WTC11 (cell line): Measurements from ENCODE around the gene EYA2. TPM values are rescaled to one million over a fixed set of nuclear protein-coding genes. Genes with fewer than 3 reads are reported as not detected.

Source experiments
- ATAC-seq: fragments of 200-7000 bp; cut with Tn5 transposase; 2 replicates; pipeline ENCODE4 v1.10.0; 2021; ENCODE audit warnings: mild to moderate bottlenecking, moderate library complexity
- CTCF ChIA-PET: fragments of 300-600 bp; sonication (Branson Sonifier 250); formaldehyde crosslinking; loops from one replicate; lab custom pipeline; 2021; ENCODE audit warnings: antibody characterized with exemption; lab: Charles Lee
- POLR2A ChIA-PET: fragments of 350-600 bp; sonication (Branson Sonifier 250); formaldehyde crosslinking; loops from one replicate; lab custom pipeline; 2021; ENCODE audit warnings: antibody characterized with exemption; lab: Charles Lee
- DNase-seq: peaks from one replicate; pipeline ENCODE4 v3.0.0; 2021; ENCODE audit warnings: low spot score
- H3K27ac Mint-ChIP-seq: 2 replicates; pipeline ENCODE4 v1.8.0; 2021; ENCODE audit warnings: mixed read lengths
- H3K27me3 Mint-ChIP-seq: 2 replicates; pipeline ENCODE4 v1.8.0; 2021; ENCODE audit warnings: low read depth, mild to moderate bottlenecking, moderate library complexity, mixed read lengths
- H3K36me3 Mint-ChIP-seq: 2 replicates; pipeline ENCODE4 v1.8.0; 2021; ENCODE audit warnings: mixed read lengths
- H3K4me1 Mint-ChIP-seq: 2 replicates; pipeline ENCODE4 v1.8.0; 2022; ENCODE audit warnings: mixed read lengths
- H3K4me3 Mint-ChIP-seq: 2 replicates; pipeline ENCODE4 v1.8.0; 2021; ENCODE audit warnings: mild to moderate bottlenecking, moderate library complexity, mixed read lengths
- H3K9me3 Mint-ChIP-seq: 2 replicates; pipeline ENCODE4 v1.8.0; 2021; ENCODE audit warnings: mixed read lengths
- ETV6 ChIP-seq: sonication (generic); formaldehyde crosslinking; IDR thresholded peaks from 2 replicates; pipeline ENCODE4 v1.8.1; 2022; ENCODE audit warnings: mild to moderate bottlenecking, missing genetic modification reagents
- FOXK1 ChIP-seq: sonication (generic); formaldehyde crosslinking; IDR thresholded peaks from 2 replicates; pipeline ENCODE4 v1.8.0; 2022; ENCODE audit warnings: mild to moderate bottlenecking, moderate library complexity, missing genetic modification reagents
- HMGA2 ChIP-seq: fragments of 250-450 bp; sonication (Bioruptor Pico); IDR thresholded peaks from 2 replicates; pipeline ENCODE4 v1.4.0; 2021; ENCODE audit warnings: mild to moderate bottlenecking, moderate library complexity
- NR1H2 ChIP-seq: sonication (generic); formaldehyde crosslinking; IDR thresholded peaks from 2 replicates; pipeline ENCODE4 v1.9.0; 2021; ENCODE audit warnings: mild to moderate bottlenecking, moderate library complexity, missing genetic modification reagents
- OVOL2 ChIP-seq: fragments of 250-450 bp; sonication (Bioruptor Pico); IDR thresholded peaks from 2 replicates; pipeline ENCODE4 v1.9.0; 2021; ENCODE audit warnings: mild to moderate bottlenecking, borderline replicate concordance
- TEAD4 ChIP-seq: sonication (generic); formaldehyde crosslinking; IDR thresholded peaks from 2 replicates; pipeline ENCODE4 v1.8.0; 2022; ENCODE audit warnings: mild to moderate bottlenecking, missing genetic modification reagents
- ZNF138 ChIP-seq: sonication (generic); formaldehyde crosslinking; conservative IDR thresholded peaks from 2 replicates; pipeline ENCODE4 v1.8.1; 2022; ENCODE audit warnings: mild to moderate bottlenecking, moderate library complexity, missing genetic modification reagents
- ZNF219 ChIP-seq: sonication (generic); formaldehyde crosslinking; IDR thresholded peaks from 2 replicates; pipeline ENCODE4 v1.8.0; 2023; ENCODE audit warnings: missing genetic modification reagents, mild to moderate bottlenecking, borderline replicate concordance
- ZNF317 ChIP-seq: sonication (generic); formaldehyde crosslinking; IDR thresholded peaks from 2 replicates; pipeline ENCODE4 v1.8.1; 2023; ENCODE audit warnings: low read depth, mild to moderate bottlenecking, moderate library complexity, missing genetic modification reagents, borderline replicate concordance
- ZNF423 ChIP-seq: fragments of 250-450 bp; sonication (Bioruptor Pico); IDR thresholded peaks from 2 replicates; pipeline ENCODE4 v2.1.2; 2022; ENCODE audit warnings: mild to moderate bottlenecking, moderate library complexity
- total RNA-seq: library from RNA; stranded (reverse); gene quantifications from 3 replicates; pipeline ENCODE4 v1.2.3, GENCODE V29; 2021
- TF ChIP-seq, protein P1 (sequence below): sonication (generic); formaldehyde crosslinking; IDR thresholded peaks from 2 replicates; pipeline ENCODE4 v1.8.1; 2023; ENCODE audit warnings: mild to moderate bottlenecking, missing genetic modification reagents, borderline replicate concordance
- TF ChIP-seq, protein P2 (sequence below): sonication (generic); formaldehyde crosslinking; IDR thresholded peaks from 2 replicates; pipeline ENCODE4 v1.8.0; 2022; ENCODE audit warnings: mild to moderate bottlenecking, missing genetic modification reagents
- TF ChIP-seq, protein P3 (sequence below): fragments of 250-450 bp; sonication (Bioruptor Pico); conservative IDR thresholded peaks from 2 replicates; pipeline ENCODE4 v1.9.0; 2021; ENCODE audit warnings: mild to moderate bottlenecking
- TF ChIP-seq, protein P4 (sequence below): sonication (generic); formaldehyde crosslinking; IDR thresholded peaks from 2 replicates; pipeline ENCODE4 v1.8.0; 2023; ENCODE audit warnings: missing genetic modification reagents
- TF ChIP-seq, protein P5 (sequence below): sonication (generic); formaldehyde crosslinking; IDR thresholded peaks from 2 replicates; pipeline ENCODE4 v1.8.1; 2023; ENCODE audit warnings: mild to moderate bottlenecking, missing genetic modification reagents
- TF ChIP-seq, protein P6 (sequence below): sonication (generic); formaldehyde crosslinking; IDR thresholded peaks from 2 replicates; pipeline ENCODE4 v1.8.0; 2023; ENCODE audit warnings: mild to moderate bottlenecking, missing genetic modification reagents
- TF ChIP-seq, protein P7 (sequence below): sonication (generic); formaldehyde crosslinking; IDR thresholded peaks from 2 replicates; pipeline ENCODE4 v1.8.1; 2022; ENCODE audit warnings: low read depth, mild to moderate bottlenecking, moderate library complexity, missing genetic modification reagents, borderline replicate concordance
- TF ChIP-seq, protein P8 (sequence below): sonication (generic); formaldehyde crosslinking; IDR thresholded peaks from 2 replicates; pipeline ENCODE4 v1.8.0; 2022; ENCODE audit warnings: mild to moderate bottlenecking, missing genetic modification reagents

EYA2 gene
- total RNA-seq, 1 experiment from 2014 or later, result 1.5 TPM

DNA sequence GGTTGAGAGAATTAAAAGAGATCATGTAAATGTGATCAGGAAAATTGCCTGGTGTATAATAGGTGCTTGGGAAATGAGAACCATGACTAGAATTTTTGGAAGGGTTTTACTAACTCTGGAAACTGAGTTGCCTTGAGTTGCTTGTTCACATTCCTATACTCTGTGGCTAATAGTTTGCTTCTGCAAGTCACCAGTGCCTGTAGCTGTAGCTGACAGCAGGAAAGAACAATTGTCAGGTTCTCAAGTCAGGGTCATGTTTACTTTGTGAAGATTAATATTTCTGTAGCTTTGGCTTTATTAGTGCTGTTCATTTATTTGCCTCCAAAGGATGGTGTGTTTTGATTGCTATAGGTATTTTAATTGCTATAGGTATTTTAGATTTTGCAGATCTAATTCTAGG lies 86.5 kb downstream of the EYA2 start:
- peaks cover 14% of the 10 kb centered on the region for H3K4me1 Mint-ChIP-seq
- ChIA-PET POLR2A (no interaction called here), CTCF (no interaction called here)
- peaks cover 5% of the 10 kb centered on the region for H3K27me3 Mint-ChIP-seq
- DNase-seq (no peak), ATAC-seq (no peak)
- H3K36me3 Mint-ChIP-seq, result peaks cover 12% of the 10 kb centered on the region
- no peak overlapping the region for H3K4me3 Mint-ChIP-seq
- peaks cover 25% of the 10 kb centered on the region for H3K9me3 Mint-ChIP-seq
- H3K27ac Mint-ChIP-seq, result no peak overlapping the region
- TF ChIP-seq, protein P1, sequence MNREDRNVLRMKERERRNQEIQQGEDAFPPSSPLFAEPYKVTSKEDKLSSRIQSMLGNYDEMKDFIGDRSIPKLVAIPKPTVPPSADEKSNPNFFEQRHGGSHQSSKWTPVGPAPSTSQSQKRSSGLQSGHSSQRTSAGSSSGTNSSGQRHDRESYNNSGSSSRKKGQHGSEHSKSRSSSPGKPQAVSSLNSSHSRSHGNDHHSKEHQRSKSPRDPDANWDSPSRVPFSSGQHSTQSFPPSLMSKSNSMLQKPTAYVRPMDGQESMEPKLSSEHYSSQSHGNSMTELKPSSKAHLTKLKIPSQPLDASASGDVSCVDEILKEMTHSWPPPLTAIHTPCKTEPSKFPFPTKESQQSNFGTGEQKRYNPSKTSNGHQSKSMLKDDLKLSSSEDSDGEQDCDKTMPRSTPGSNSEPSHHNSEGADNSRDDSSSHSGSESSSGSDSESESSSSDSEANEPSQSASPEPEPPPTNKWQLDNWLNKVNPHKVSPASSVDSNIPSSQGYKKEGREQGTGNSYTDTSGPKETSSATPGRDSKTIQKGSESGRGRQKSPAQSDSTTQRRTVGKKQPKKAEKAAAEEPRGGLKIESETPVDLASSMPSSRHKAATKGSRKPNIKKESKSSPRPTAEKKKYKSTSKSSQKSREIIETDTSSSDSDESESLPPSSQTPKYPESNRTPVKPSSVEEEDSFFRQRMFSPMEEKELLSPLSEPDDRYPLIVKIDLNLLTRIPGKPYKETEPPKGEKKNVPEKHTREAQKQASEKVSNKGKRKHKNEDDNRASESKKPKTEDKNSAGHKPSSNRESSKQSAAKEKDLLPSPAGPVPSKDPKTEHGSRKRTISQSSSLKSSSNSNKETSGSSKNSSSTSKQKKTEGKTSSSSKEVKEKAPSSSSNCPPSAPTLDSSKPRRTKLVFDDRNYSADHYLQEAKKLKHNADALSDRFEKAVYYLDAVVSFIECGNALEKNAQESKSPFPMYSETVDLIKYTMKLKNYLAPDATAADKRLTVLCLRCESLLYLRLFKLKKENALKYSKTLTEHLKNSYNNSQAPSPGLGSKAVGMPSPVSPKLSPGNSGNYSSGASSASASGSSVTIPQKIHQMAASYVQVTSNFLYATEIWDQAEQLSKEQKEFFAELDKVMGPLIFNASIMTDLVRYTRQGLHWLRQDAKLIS (CRISPR knock-in tag), result no peak
- no peak for TF ChIP-seq ZNF138 (CRISPR knock-in tag)
- TF ChIP-seq, protein P2, sequence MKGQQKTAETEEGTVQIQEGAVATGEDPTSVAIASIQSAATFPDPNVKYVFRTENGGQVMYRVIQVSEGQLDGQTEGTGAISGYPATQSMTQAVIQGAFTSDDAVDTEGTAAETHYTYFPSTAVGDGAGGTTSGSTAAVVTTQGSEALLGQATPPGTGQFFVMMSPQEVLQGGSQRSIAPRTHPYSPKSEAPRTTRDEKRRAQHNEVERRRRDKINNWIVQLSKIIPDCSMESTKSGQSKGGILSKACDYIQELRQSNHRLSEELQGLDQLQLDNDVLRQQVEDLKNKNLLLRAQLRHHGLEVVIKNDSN (CRISPR knock-in tag), result no peak
- TF ChIP-seq OVOL2 (CRISPR knock-in tag), result no peak
- TF ChIP-seq HMGA2, result no peak
- no peak for TF ChIP-seq ETV6 (CRISPR knock-in tag)

DNA sequence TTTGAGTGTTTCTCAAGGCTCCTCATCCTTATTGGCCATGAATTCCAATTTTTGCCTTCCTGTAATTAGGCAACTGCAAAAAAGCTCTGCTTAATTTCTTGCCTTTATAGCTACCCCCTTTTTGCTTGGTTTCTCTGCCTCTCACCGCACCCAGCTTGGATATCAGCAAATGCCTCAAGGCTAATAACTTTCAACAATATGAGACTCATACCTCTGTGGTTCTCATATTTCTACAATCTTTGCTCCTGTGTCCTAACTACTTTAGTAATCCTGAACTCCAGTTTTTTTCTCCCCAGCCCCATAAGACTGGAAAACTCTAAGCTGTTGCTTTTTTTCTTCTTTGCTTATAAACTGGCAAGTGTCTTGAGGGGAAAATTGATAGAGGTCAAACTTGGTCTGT lies 88.8 kb downstream of the EYA2 start:
- H3K4me1 Mint-ChIP-seq, result peaks cover 9% of the 10 kb centered on the region
- H3K36me3 Mint-ChIP-seq, result peaks cover 12% of the 10 kb centered on the region
- DNase-seq (no peak), ATAC-seq (no peak)
- CTCF ChIA-PET, result no interaction called here
- POLR2A ChIA-PET, result no interaction called here
- no peak for TF ChIP-seq FOXK1 (CRISPR knock-in tag)
- no peak for TF ChIP-seq ZNF317 (CRISPR knock-in tag)
- TF ChIP-seq, protein P3, sequence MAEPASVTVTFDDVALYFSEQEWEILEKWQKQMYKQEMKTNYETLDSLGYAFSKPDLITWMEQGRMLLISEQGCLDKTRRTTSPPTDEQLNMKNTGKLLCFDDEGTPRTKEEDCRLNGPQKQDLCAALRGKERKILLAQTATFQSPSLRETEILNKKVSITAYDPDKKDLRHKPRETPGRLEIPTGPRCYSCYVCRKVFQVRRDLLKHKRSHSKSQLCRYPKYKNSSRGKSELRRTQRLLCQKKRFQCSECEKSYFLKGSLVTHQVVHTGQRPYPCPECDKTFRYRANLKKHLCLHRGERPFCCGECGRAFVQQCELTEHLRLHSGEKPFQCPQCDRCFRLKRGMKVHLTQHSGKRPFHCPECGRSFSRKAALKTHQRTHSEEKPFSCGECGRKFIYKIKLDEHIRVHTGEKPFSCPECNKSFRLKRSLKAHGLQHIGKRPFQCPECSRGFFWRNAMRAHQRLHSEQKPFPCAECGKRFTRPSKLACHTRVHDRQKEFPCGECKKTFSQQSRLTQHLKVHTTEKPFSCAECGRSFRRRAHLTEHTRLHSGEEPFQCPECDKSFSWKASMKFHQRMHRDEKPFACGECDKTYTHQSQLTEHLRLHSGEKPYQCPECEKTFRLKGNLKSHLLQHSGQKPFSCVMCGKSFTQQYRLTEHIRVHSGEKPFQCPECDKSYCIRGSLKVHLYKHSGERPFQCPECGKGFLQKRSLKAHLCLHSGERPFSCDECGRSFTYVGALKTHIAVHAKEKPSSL (CRISPR knock-in tag), result no peak
- TF ChIP-seq TEAD4 (CRISPR knock-in tag), result no peak
- TF ChIP-seq, protein P4, sequence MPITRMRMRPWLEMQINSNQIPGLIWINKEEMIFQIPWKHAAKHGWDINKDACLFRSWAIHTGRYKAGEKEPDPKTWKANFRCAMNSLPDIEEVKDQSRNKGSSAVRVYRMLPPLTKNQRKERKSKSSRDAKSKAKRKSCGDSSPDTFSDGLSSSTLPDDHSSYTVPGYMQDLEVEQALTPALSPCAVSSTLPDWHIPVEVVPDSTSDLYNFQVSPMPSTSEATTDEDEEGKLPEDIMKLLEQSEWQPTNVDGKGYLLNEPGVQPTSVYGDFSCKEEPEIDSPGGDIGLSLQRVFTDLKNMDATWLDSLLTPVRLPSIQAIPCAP (CRISPR knock-in tag), result no peak
- TF ChIP-seq, protein P5, sequence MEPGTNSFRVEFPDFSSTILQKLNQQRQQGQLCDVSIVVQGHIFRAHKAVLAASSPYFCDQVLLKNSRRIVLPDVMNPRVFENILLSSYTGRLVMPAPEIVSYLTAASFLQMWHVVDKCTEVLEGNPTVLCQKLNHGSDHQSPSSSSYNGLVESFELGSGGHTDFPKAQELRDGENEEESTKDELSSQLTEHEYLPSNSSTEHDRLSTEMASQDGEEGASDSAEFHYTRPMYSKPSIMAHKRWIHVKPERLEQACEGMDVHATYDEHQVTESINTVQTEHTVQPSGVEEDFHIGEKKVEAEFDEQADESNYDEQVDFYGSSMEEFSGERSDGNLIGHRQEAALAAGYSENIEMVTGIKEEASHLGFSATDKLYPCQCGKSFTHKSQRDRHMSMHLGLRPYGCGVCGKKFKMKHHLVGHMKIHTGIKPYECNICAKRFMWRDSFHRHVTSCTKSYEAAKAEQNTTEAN, result no peak
- no peak for TF ChIP-seq ZNF219 (CRISPR knock-in tag)
- TF ChIP-seq, protein P6, sequence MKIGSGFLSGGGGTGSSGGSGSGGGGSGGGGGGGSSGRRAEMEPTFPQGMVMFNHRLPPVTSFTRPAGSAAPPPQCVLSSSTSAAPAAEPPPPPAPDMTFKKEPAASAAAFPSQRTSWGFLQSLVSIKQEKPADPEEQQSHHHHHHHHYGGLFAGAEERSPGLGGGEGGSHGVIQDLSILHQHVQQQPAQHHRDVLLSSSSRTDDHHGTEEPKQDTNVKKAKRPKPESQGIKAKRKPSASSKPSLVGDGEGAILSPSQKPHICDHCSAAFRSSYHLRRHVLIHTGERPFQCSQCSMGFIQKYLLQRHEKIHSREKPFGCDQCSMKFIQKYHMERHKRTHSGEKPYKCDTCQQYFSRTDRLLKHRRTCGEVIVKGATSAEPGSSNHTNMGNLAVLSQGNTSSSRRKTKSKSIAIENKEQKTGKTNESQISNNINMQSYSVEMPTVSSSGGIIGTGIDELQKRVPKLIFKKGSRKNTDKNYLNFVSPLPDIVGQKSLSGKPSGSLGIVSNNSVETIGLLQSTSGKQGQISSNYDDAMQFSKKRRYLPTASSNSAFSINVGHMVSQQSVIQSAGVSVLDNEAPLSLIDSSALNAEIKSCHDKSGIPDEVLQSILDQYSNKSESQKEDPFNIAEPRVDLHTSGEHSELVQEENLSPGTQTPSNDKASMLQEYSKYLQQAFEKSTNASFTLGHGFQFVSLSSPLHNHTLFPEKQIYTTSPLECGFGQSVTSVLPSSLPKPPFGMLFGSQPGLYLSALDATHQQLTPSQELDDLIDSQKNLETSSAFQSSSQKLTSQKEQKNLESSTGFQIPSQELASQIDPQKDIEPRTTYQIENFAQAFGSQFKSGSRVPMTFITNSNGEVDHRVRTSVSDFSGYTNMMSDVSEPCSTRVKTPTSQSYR, result no peak
- TF ChIP-seq, protein P7, sequence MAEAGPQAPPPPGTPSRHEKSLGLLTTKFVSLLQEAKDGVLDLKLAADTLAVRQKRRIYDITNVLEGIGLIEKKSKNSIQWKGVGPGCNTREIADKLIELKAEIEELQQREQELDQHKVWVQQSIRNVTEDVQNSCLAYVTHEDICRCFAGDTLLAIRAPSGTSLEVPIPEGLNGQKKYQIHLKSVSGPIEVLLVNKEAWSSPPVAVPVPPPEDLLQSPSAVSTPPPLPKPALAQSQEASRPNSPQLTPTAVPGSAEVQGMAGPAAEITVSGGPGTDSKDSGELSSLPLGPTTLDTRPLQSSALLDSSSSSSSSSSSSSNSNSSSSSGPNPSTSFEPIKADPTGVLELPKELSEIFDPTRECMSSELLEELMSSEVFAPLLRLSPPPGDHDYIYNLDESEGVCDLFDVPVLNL (CRISPR knock-in tag), result no peak
- no peak for TF ChIP-seq NR1H2
- no peak for TF ChIP-seq ZNF423 (CRISPR knock-in tag)
- TF ChIP-seq, protein P8, sequence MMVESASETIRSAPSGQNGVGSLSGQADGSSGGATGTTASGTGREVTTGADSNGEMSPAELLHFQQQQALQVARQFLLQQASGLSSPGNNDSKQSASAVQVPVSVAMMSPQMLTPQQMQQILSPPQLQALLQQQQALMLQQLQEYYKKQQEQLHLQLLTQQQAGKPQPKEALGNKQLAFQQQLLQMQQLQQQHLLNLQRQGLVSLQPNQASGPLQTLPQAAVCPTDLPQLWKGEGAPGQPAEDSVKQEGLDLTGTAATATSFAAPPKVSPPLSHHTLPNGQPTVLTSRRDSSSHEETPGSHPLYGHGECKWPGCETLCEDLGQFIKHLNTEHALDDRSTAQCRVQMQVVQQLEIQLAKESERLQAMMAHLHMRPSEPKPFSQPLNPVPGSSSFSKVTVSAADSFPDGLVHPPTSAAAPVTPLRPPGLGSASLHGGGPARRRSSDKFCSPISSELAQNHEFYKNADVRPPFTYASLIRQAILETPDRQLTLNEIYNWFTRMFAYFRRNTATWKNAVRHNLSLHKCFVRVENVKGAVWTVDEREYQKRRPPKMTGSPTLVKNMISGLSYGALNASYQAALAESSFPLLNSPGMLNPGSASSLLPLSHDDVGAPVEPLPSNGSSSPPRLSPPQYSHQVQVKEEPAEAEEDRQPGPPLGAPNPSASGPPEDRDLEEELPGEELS, result no peak
- no peak overlapping the region for H3K4me3 Mint-ChIP-seq
- peaks cover 25% of the 10 kb centered on the region for H3K9me3 Mint-ChIP-seq
- no peak overlapping the region for H3K27ac Mint-ChIP-seq
- H3K27me3 Mint-ChIP-seq, result peaks cover 5% of the 10 kb centered on the region
